Heart left ventricle (tissue), 16 donors: ENCODE measurements around the gene DMD. TPM values are rescaled to one million over a fixed set of nuclear protein-coding genes. Genes with fewer than 3 reads are reported as not detected.

Source experiments
- ATAC-seq, 4 donors: fragments of 200-7000 bp; cut with Tn5 transposase; one replicate each; pipeline ENCODE4 v1.9.1; 2020 to 2022; ENCODE audit warnings: moderate library complexity in 4 of 4, mild to moderate bottlenecking in 3 of 4, moderate number of reproducible peaks in 1 of 4
- DNase-seq, 5 donors: peaks; one replicate each; pipeline ENCODE4 v3.0.0-alpha.2; 2020
- H3K27ac ChIP-seq, 12 donors: fragments of 200-600 bp; sonication (generic) in 4 of 12; one replicate each; pipeline versions ENCODE4 v1.5.0 to v1.8.0; 2016 to 2022; ENCODE audit warnings: mild to moderate bottlenecking in 2 of 12
- H3K27me3 ChIP-seq, 9 donors: fragments of 200-600 bp; sonication (generic) in 2 of 9; one replicate each; pipeline versions ENCODE4 v1.5.1 to v1.8.0; 2016 to 2022; ENCODE audit warnings: mild to moderate bottlenecking in 3 of 9
- H3K36me3 ChIP-seq, 9 donors: fragments of 200-600 bp; sonication (generic) in 2 of 9; one replicate each; pipeline versions ENCODE4 v1.5.0 to v1.8.0; 2018 to 2022; ENCODE audit warnings: mild to moderate bottlenecking in 2 of 9
- H3K4me1 ChIP-seq, 12 donors: fragments of 200-600 bp; sonication (generic) in 4 of 12; one replicate each; pipeline versions ENCODE4 v1.5.0 to v1.8.0; 2016 to 2022; ENCODE audit warnings: mild to moderate bottlenecking in 3 of 12
- H3K4me3 ChIP-seq, 12 donors: fragments of 200-600 bp; sonication (generic) in 4 of 12; one replicate each; pipeline versions ENCODE4 v1.5.0 to v1.8.0; 2017 to 2022; ENCODE audit warnings: mild to moderate bottlenecking in 9 of 12, moderate library complexity in 4 of 12
- H3K9me3 ChIP-seq, 12 donors: fragments of 200-600 bp; sonication (generic) in 4 of 12; one replicate each; pipeline versions ENCODE4 v1.5.0 to v1.8.0; 2016 to 2022; ENCODE audit warnings: mild to moderate bottlenecking in 1 of 12
- POLR2A ChIP-seq, 2 donors: fragments of 450-650 bp; IDR thresholded peaks; one replicate each; pipeline ENCODE4 v1.6.1; 2017; ENCODE audit warnings: antibody characterized with exemption in 2 of 2, mild to moderate bottlenecking in 2 of 2, moderate library complexity in 2 of 2
- WGBS, 4 donors: extraction: QIAGEN DNeasy Blood & Tissue Kit in 2 of 4; methylation state at CpG; one replicate each; pipeline versions ENCODE4 v1.1.5 to v1.1.7; 2013 to 2018; 5-methylcytosine and 5-hydroxymethylcytosine counted together
- intact Hi-C, 10 donors: fragments of 100-400 bp; cut with DNase I; formaldehyde crosslinking; loops; one replicate each; pipeline versions ENCODE4 v1.11.1 to v1.14.2; 2022
- polyA plus RNA-seq, 2 donors: library from polyadenylated mRNA; stranded (reverse); fragments of 200-250 nt; gene quantifications; one replicate each; pipeline ENCODE4 v1.2.3, GENCODE V29; 2013
- total RNA-seq, 9 donors: library from RNA; depleted of rRNA in 2 of 9; stranded (reverse); fragments of >200 nt in 2 of 9; fragmentation: NEBNext Ultra II Directional in 3 of 9; extraction: Animal tissue kit (Norgen Biotek cat#: 25700) in 3 of 9; gene quantifications; one replicate each; pipeline versions ENCODE4 v1.1.0 to v1.2.4, GENCODE V29; 2016 to 2023
- TF ChIP-seq, protein P1 (sequence below), 12 donors: fragments of 200-600 bp; sonication (generic) in 4 of 12; IDR thresholded peaks; one replicate each; pipeline versions ENCODE4 v1.5.0 to v1.8.0; 2018 to 2022; ENCODE audit warnings: antibody characterized with exemption in 12 of 12, mild to moderate bottlenecking in 5 of 12
- donor health status: ischemic (EF 13 %, LVEDD 7.1; RV severe dilation, severe dysfunction).
- donor health status: healthy with polysubstance abuse.
- donor health status: DM: no; HTN: yes; CAD: no.
- donor health status: DM: no; HTN: no; CAD: no.
- donor health status: ischemic (EF 25% LVEDD 6.9; RV normal size, moderate dysfunction).
- donor health status: ischemic (EF 25% LVEDD 5.7; RV mildly dilated, moderate dysfunction).
- donor health status: healthy.
- donor health status: DM: yes; HTN: yes; CAD: no.
- donor health status: ischemic (EF 35%, LVEDD 5.7; RV mildly dilated, moderate dysfunction).
- donor health status: nonischemic (EF 11% LVEDD 7.7; RV severe dilation, severe dysfunction).
- donor health status: DM: yes; HTN: yes; CAD: no.
- donor health status: PGD.
- donor health status: ischemic (EF 29% LVEDD 5.4; RV normal size, mild dysfunction).
- donor health status: nonischemic (EF 23%, LVEDD 6.1; RV moderate dilation, normal function).

The DMD gene
- total and polyA plus RNA-seq, 11 donors: 34.7 to 236 (median 162) TPM

DNA sequence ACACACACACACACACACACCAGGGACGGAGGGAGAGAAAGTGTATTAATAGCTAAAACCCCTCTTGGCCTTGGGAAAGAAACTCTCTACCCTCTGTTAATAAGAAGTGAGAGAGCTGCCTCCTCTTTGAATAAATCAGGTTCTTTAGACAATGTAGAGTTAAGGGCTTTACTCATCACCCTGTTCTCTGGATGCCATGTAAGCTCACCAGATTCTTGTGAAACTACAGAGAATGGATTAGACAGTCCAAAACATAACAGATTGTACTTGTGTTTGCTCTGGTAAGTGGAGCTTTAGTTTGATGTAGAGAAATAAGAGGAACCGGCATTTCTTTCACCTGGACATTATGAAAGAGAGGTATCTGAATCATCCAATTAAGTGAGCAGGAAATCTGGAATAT is 263.2 kb downstream of the DMD start:
- no peak for DNase-seq
- Histone ChIP-seq H3K9me3 (no peaks in the 10 kb centered on the region), H3K27me3 (no peaks in the 10 kb centered on the region), H3K27ac (no peak overlapping the region), H3K4me1 (peaks cover 0 to 4% (median 0%) of the 10 kb centered on the region in 12 donors), H3K36me3 (no peaks in the 10 kb centered on the region), H3K4me3 (no peak overlapping the region)
- no peak for ATAC-seq
- intact Hi-C loops: no loop called here
- 59 to 92% (median 61%) methylated on average over 1 to 2 of the region's 2 CpGs for WGBS, 4 donors
- TF ChIP-seq, protein P1, sequence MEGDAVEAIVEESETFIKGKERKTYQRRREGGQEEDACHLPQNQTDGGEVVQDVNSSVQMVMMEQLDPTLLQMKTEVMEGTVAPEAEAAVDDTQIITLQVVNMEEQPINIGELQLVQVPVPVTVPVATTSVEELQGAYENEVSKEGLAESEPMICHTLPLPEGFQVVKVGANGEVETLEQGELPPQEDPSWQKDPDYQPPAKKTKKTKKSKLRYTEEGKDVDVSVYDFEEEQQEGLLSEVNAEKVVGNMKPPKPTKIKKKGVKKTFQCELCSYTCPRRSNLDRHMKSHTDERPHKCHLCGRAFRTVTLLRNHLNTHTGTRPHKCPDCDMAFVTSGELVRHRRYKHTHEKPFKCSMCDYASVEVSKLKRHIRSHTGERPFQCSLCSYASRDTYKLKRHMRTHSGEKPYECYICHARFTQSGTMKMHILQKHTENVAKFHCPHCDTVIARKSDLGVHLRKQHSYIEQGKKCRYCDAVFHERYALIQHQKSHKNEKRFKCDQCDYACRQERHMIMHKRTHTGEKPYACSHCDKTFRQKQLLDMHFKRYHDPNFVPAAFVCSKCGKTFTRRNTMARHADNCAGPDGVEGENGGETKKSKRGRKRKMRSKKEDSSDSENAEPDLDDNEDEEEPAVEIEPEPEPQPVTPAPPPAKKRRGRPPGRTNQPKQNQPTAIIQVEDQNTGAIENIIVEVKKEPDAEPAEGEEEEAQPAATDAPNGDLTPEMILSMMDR (IDR thresholded peaks at IDR 0.05): no peak
- TF ChIP-seq POLR2A (IDR thresholded peaks at IDR 0.05): no peak

DNA sequence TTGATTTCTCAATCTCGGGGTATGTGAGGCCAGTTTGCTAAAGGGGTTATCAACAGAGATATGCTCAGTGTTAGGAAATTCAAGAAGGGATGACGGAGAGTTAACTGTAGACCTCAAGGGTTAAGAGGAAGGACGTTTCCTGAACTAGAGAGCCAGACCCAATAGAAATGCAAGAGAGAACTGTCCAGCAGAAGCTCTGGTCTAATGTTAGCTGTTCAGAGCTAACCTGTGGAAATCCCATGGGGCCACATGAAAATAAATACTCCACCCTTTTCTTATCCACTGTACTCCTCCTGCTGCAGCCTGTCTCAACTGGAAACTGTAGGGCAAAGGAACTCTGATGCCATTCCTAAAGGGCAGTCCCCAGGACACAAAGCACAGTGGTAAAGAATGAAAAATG is 274.3 kb downstream of the DMD start:
- H3K4me3 ChIP-seq: no peak overlapping the region
- intact Hi-C loops: no loop called here
- no peaks in the 10 kb centered on the region for H3K36me3 ChIP-seq
- ATAC-seq (peak in 3 of 4 donors; percentile 33 to 64 (median 42)), DNase-seq (no peak)
- H3K9me3 ChIP-seq: no peaks in the 10 kb centered on the region
- H3K27ac ChIP-seq: no peak overlapping the region
- TF ChIP-seq POLR2A (IDR thresholded peaks at IDR 0.05): no peak
- TF ChIP-seq, protein P1 (IDR thresholded peaks at IDR 0.05): no peak
- 30 to 36% (median 33%) methylated on average over 3 of the region's 3 CpGs for WGBS, 4 donors
- H3K4me1 ChIP-seq: peaks cover 0 to 5% (median 0%) of the 10 kb centered on the region in 12 donors
- H3K27me3 ChIP-seq: no peaks in the 10 kb centered on the region

DNA sequence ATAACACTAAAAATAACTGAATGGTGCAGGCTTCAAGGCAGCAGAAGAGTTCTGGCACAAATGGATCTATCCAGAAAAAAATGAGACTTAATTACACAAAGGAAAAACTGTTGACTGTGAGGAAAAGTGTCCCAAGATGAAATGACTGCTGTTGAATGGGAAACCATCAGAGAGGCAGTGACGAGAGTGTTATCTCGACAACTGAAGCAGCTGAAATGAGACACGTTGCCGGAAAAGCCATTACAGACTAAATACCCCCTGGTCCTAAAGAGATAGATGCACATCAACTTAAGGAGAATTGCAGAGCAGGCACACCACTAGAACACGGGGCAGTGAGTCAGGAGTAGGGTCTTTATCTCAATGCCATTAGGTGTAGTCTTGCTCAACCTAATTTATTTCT is 277.8 kb downstream of the DMD start:
- H3K4me3 ChIP-seq: no peak overlapping the region
- intact Hi-C loops: no loop called here
- TF ChIP-seq, protein P1 (IDR thresholded peaks at IDR 0.05): no peak
- no peak for TF ChIP-seq POLR2A (IDR thresholded peaks at IDR 0.05)
- no peaks in the 10 kb centered on the region for H3K27me3 ChIP-seq
- WGBS, 4 donors: 7 to 32% (median 14%) methylated on average over 5 of the region's 5 CpGs
- ATAC-seq (no peak), DNase-seq (no peak)
- H3K9me3 ChIP-seq: no peaks in the 10 kb centered on the region
- peaks cover 0 to 5% (median 0%) of the 10 kb centered on the region in 12 donors for H3K4me1 ChIP-seq
- no peak overlapping the region for H3K27ac ChIP-seq
- H3K36me3 ChIP-seq: no peaks in the 10 kb centered on the region

DNA sequence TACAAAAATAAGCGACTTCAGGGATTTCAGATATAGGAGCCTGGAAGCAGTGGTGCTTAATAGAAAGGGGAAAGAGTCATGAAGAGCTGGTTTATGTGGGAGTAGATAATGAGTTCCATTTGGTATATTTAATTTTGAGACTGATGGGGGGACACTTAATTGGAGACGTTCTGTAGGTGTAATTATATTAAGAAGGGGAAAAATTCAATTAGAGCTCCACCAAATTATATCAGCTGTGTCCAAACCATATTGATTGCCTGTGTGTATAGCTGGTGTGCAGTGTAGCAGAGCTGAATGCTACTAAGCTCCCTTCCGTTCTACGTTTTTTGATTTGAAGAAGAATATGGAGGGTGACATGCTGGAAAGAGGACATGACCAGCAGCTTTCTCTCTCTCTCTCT is 282.3 kb downstream of the DMD start:
- WGBS, 4 donors: 65 to 78% (median 73%) methylated on average over 4 of the region's 4 CpGs
- Histone ChIP-seq H3K27ac (no peak overlapping the region), H3K27me3 (no peaks in the 10 kb centered on the region), H3K4me1 (peaks cover 0 to 4% (median 0%) of the 10 kb centered on the region in 12 donors), H3K4me3 (no peak overlapping the region), H3K9me3 (no peaks in the 10 kb centered on the region), H3K36me3 (no peaks in the 10 kb centered on the region)
- no peak for ATAC-seq
- intact Hi-C loops: no loop called here
- no peak for DNase-seq
- no peak for TF ChIP-seq POLR2A (IDR thresholded peaks at IDR 0.05)
- TF ChIP-seq, protein P1 (IDR thresholded peaks at IDR 0.05): no peak
